HepG2 (cell line): ENCODE measurements around the gene MYL6. TPM values are rescaled to one million over a fixed set of nuclear protein-coding genes. Genes with fewer than 3 reads are reported as not detected.
"Not testable (repeated sequence)": the region's sequence is repeated elsewhere in the genome, so short reads cannot be mapped to it uniquely, and the experiment has no call there.

ENCODE experiments used
- ATAC-seq: fragments of 200-7000 bp; cut with Tn5 transposase; 3 replicates; pipeline ENCODE4 v1.9.1; 2020; ENCODE audit warnings: mild to moderate bottlenecking, moderate library complexity
- BruUV-seq: library from RNA; stranded (reverse); fragments of 400-500 nt; replicated peaks from 2 replicates; lab custom pipeline; 2021; lab: Mats Ljungman, UMichigan
- CTCF ChIA-PET: fragments of 300-600 bp; formaldehyde crosslinking; extraction: SDS; loops from one replicate; lab custom pipeline; 2021; ENCODE audit warnings: low total read pairs, inconsistent platforms, low intra/inter-chr PET ratio; lab: Yijun Ruan, JAX
- POLR2A ChIA-PET: fragments of 350-600 bp; sonication (Branson Sonifier 250); formaldehyde crosslinking; loops from one replicate; lab custom pipeline; 2020; ENCODE audit warnings: antibody characterized with exemption, inconsistent platforms; lab: Yijun Ruan, JAX
- DNase-seq: peaks from one replicate; pipeline ENCODE4 v3.0.0-alpha.2; 2015; ENCODE audit warnings: low spot score
- FAIRE-seq: peaks from 3 replicates; lab custom pipeline; 2011; peaks lifted over from hg19 to GRCh38; lab: Jason Lieb, UNC
- H2AFZ ChIP-seq: one replicate; pipeline ENCODE4 v1.6.1; 2011; ENCODE audit warnings: low read length, inconsistent platforms
- H3K27ac ChIP-seq: fragments of 300-600 bp; 3 replicates; pipeline ENCODE4 v1.8.0; 2011; ENCODE audit warnings: mixed run types, mild to moderate bottlenecking, mixed read lengths, low read length, inconsistent platforms; ENCODE audit not compliant: insufficient read depth; ENCODE audit errors: extremely low read length
- H3K27me3 ChIP-seq, 2 experiments: fragments of 200-600 bp in 1 of 2; 2 replicates in 1 of 2; 3 replicates in 1 of 2; pipeline versions ENCODE4 v1.6.0 to v1.8.0; 2011; ENCODE audit warnings: low read length in 2 of 2, mild to moderate bottlenecking in 2 of 2, moderate library complexity in 2 of 2, inconsistent platforms in 1 of 2; ENCODE audit not compliant: insufficient read depth in 2 of 2, control insufficient read depth in 1 of 2
- H3K36me3 ChIP-seq, 2 experiments: fragments of 200-600 bp in 1 of 2; replicated peaks in 1 of 2; 2 replicates in 1 of 2; 3 replicates in 1 of 2; pipeline versions ENCODE4 v1.5.1 to v1.8.0; 2011; ENCODE audit warnings: low read length in 2 of 2, inconsistent platforms in 1 of 2; ENCODE audit not compliant: insufficient read depth in 2 of 2, control insufficient read depth in 1 of 2
- H3K4me1 ChIP-seq: 2 replicates; pipeline ENCODE4 v1.5.1; 2012; ENCODE audit warnings: low read length, inconsistent platforms; ENCODE audit not compliant: insufficient read depth
- H3K4me2 ChIP-seq: 2 replicates; pipeline ENCODE4 v1.6.0; 2011; ENCODE audit warnings: low read depth, low read length, inconsistent platforms
- H3K4me3 ChIP-seq, 3 experiments: fragments of 200-600 bp in 1 of 3; sonication (generic), shearing (Covaris generic) in 1 of 3; replicated peaks in 1 of 3; 2 replicates each; pipeline ENCODE4 v1.5.1; 2011 to 2016; ENCODE audit warnings: low read length in 3 of 3, inconsistent platforms in 2 of 3, low read depth in 2 of 3, mild to moderate bottlenecking in 2 of 3, control low read depth in 1 of 3, mixed read lengths in 1 of 3; ENCODE audit not compliant: insufficient read depth in 1 of 3
- H3K79me2 ChIP-seq: one replicate; pipeline ENCODE4 v1.6.1; 2011; ENCODE audit warnings: low read length, inconsistent platforms; ENCODE audit not compliant: insufficient read depth
- H3K9ac ChIP-seq: 2 replicates; pipeline ENCODE4 v1.6.0; 2011; ENCODE audit warnings: mild to moderate bottlenecking, low read depth, low read length, inconsistent platforms; ENCODE audit not compliant: insufficient read depth
- H3K9me3 ChIP-seq: 2 replicates; pipeline ENCODE4 v1.5.1; 2012; ENCODE audit warnings: mild to moderate bottlenecking, low read length
- H4K20me1 ChIP-seq: 2 replicates; pipeline ENCODE4 v1.6.0; 2011; ENCODE audit warnings: inconsistent platforms, mild to moderate bottlenecking, low read length, moderate library complexity; ENCODE audit not compliant: insufficient read depth
- DR1 ChIP-seq: sonication (generic); formaldehyde crosslinking; IDR thresholded peaks from 2 replicates; pipeline ENCODE4 v1.8.0; 2021; ENCODE audit warnings: mild to moderate bottlenecking, missing genetic modification reagents, inconsistent platforms
- ESRRA ChIP-seq: sonication (generic); formaldehyde crosslinking; IDR thresholded peaks from 2 replicates; pipeline ENCODE4 v1.5.1; 2020; ENCODE audit warnings: mild to moderate bottlenecking, low read depth, missing genetic modification reagents
- HNF4A ChIP-seq: sonication (generic); formaldehyde crosslinking; IDR thresholded peaks from 2 replicates; pipeline ENCODE4 v1.4.0; 2020; ENCODE audit warnings: missing genetic modification reagents
- HNF4G ChIP-seq, 2 experiments: sonication (generic) in 1 of 2; formaldehyde crosslinking in 1 of 2; IDR thresholded peaks; 2 replicates each; pipeline versions ENCODE4 v1.4.0 to v1.6.1; 2011 to 2020; ENCODE audit warnings: borderline replicate concordance in 2 of 2, low read depth in 2 of 2, mild to moderate bottlenecking in 2 of 2, low read length in 1 of 2, missing genetic modification reagents in 1 of 2, moderate library complexity in 1 of 2
- RARA ChIP-seq: IDR thresholded peaks from 2 replicates; pipeline ENCODE4 v1.6.1; 2016; ENCODE audit warnings: missing genetic modification reagents, missing compliant biosample characterization
- SOX13 ChIP-seq, 3 experiments: fragments of 450-650 bp in 1 of 3; sonication (generic) in 1 of 3; formaldehyde crosslinking in 1 of 3; IDR thresholded peaks in 2 of 3; conservative IDR thresholded peaks in 1 of 3; 2 replicates each; pipeline versions ENCODE4 v1.5.0 to v1.6.1; 2016 to 2020; ENCODE audit warnings: antibody characterized with exemption in 1 of 3, mild to moderate bottlenecking in 1 of 3, missing compliant biosample characterization in 1 of 3, missing genetic modification reagents in 1 of 3, moderate library complexity in 1 of 3
- SSRP1 ChIP-seq: IDR thresholded peaks from 2 replicates; pipeline ENCODE4 v1.6.1; 2016; ENCODE audit warnings: control low read depth
- TRIM22 ChIP-seq: fragments of 450-650 bp; IDR thresholded peaks from 2 replicates; pipeline ENCODE4 v1.6.1; 2017
- ZNF431 ChIP-seq: sonication (generic); formaldehyde crosslinking; IDR thresholded peaks from 2 replicates; pipeline ENCODE4 v1.9.0; 2022; ENCODE audit warnings: missing genetic modification reagents, low read depth, mild to moderate bottlenecking, borderline replicate concordance
- ZNF883 ChIP-seq: sonication (generic); formaldehyde crosslinking; IDR thresholded peaks from 2 replicates; pipeline ENCODE4 v1.5.1; 2020; ENCODE audit warnings: mild to moderate bottlenecking, missing genetic modification reagents; ENCODE audit errors: not compliant biosample characterization
- WGBS: methylation state at CpG from one replicate; pipeline ENCODE4 v1.1.6; 2017; ENCODE audit warnings: low lambda C conversion rate; 5-methylcytosine and 5-hydroxymethylcytosine counted together
- in situ Hi-C: cut with HindIII; loops from 2 replicates; pipeline ENCODE4 v1.10.0; 2017; ENCODE audit warnings: low pct_unique_long_range_greater_than_20kb; ENCODE audit not compliant: extremely low pct_ligation_motif_present
- intact Hi-C: fragments of 100-400 bp; cut with micrococcal nuclease; formaldehyde crosslinking; loops from one replicate; pipeline ENCODE4 v1.10.0; 2022; ENCODE audit not compliant: unreplicated experiment
- polyA plus RNA-seq, 8 experiments: library from polyadenylated mRNA; depleted of rRNA in 3 of 8; stranded (reverse) in 7 of 8; unstranded in 1 of 8; fragments of >200 nt; fragmentation: Illumina TruSeq in 4 of 8; extraction: Trizol in 4 of 8; gene quantifications; 2 replicates each; pipeline versions ENCODE4 v1.2.1 to v1.2.3, GENCODE V29; 2011 to 2016; ENCODE audit warnings: low read depth in 4 of 8, missing spikeins in 1 of 8, mixed read lengths in 1 of 8; ENCODE audit not compliant: insufficient read depth in 1 of 8
- total RNA-seq, 5 experiments: library from RNA; depleted of rRNA; stranded (reverse); fragments of >200 nt; fragmentation: Illumina TruSeq; extraction: Trizol; gene quantifications; 2 replicates each; pipeline ENCODE4 v1.2.3, GENCODE V29; 2016; ENCODE audit warnings: low read depth in 1 of 5

The MYL6 gene
- total and polyA plus RNA-seq, 2 of the 13 experiments (the other 11 are each of a cell fraction or from before 2014, with no cell fraction given) = 1,127 to 1,192 TPM

GRCh38 chr12:56155256-56155845, 2.8 kb upstream of the MYL6 start (continued):
- TF ChIP-seq RARA (peak; percentile 66), HNF4G (IDR thresholded peaks at IDR 0.05; ENCODE audit: borderline replicate concordance, low read depth, low read length) (0 out of 2 replicates have a peak, but pooled peaks have one; percentile 33), HNF4G (CRISPR knock-in tag; IDR thresholded peaks at IDR 0.05; ENCODE audit: borderline replicate concordance, low read depth) (no peak), ZNF431 (CRISPR knock-in tag) (no peak), SSRP1 (CRISPR knock-in tag) (peak; percentile 50; the same call in 1 of the 2 replicates), DR1 (CRISPR knock-in tag) (no peak), SOX13 (IDR thresholded peaks at IDR 0.05) (no peak), SOX13 (CRISPR knock-in tag; conservative IDR thresholded peaks at IDR 0.05 in 1 of 2, IDR thresholded peaks at IDR 0.05 in 1 of 2) (no peak), ESRRA (0 out of 2 replicates have a peak, but pooled peaks have one; percentile 18), TRIM22 (no peak), HNF4A (CRISPR knock-in tag) (peak; percentile 46; the same call in 1 of the 2 replicates), ZNF883 (CRISPR knock-in tag) (no peak)

- Histone ChIP-seq H3K4me2 (peak overlapping the region; percentile 71), H3K36me3 (peaks cover 14 to 23% of the 10 kb centered on the region in 2 experiments), H3K4me1 (peaks cover 65% of the 10 kb centered on the region), H3K4me3 (peak overlapping the region in 1 of 3 experiments; percentile 65; a peak in 1 of 6 replicates), H4K20me1 (peaks cover 26% of the 10 kb centered on the region), H3K27ac (peak overlapping the region; percentile 87), H3K79me2 (peaks cover 38% of the 10 kb centered on the region)
- DNase-seq, BruUV-seq, H2AFZ ChIP-seq, ATAC-seq, FAIRE-seq, H3K27me3 ChIP-seq, H3K9ac ChIP-seq, H3K9me3 ChIP-seq: not testable (repeated sequence)
- 97% methylated on average over 21 of the region's 21 CpGs for WGBS
- intact Hi-C loops = loop anchor here (5.0 kb wide), 1 partner anchor 36 kb away; no protein-coding TSS in a partner anchor
- CTCF ChIA-PET = interaction anchor here (1.8 kb wide), 1 partner anchor 31 kb away, joined by 7 read pairs; no protein-coding TSS in a partner anchor
- in situ Hi-C loops = loop anchor here (5.0 kb wide), 1 partner anchor 34 kb away; no protein-coding TSS in a partner anchor
- POLR2A ChIA-PET = interaction anchor here (0.7 to 1.3 kb wide), 3 partner anchors 28 to 260 kb away, joined by 3 read pairs; partner anchors contain the start of genes ESYT1 and PA2G4
Measured at GRCh38 chr12:56156464-56157200, 1.5 kb upstream of the MYL6 start.
